Osteoblast (primary cell): ENCODE measurements around the gene LRRN3. TPM values are rescaled to one million over a fixed set of nuclear protein-coding genes. Genes with fewer than 3 reads are reported as not detected.

Experiments
- DNase-seq: peaks from one replicate; pipeline ENCODE4 v3.0.0; 2011; ENCODE audit warnings: low spot score, mixed read lengths; ENCODE audit not compliant: insufficient read length; ENCODE audit errors: missing footprints
- H2AFZ ChIP-seq: 2 replicates; pipeline ENCODE4 v1.6.0; 2011; ENCODE audit warnings: mild to moderate bottlenecking, low read length
- H3K27ac ChIP-seq: 2 replicates; pipeline ENCODE4 v1.5.1; 2011; ENCODE audit warnings: mild to moderate bottlenecking, low read depth, low read length, moderate library complexity
- H3K27me3 ChIP-seq: 2 replicates; pipeline ENCODE4 v1.6.0; 2012; ENCODE audit warnings: mild to moderate bottlenecking, control low read depth, inconsistent platforms, low read length, moderate library complexity; ENCODE audit not compliant: insufficient read depth
- H3K36me3 ChIP-seq: 2 replicates; pipeline ENCODE4 v1.5.1; 2011; ENCODE audit warnings: mild to moderate bottlenecking, low read length, control low read depth, moderate library complexity; ENCODE audit not compliant: insufficient read depth
- H3K4me1 ChIP-seq: 2 replicates; pipeline ENCODE4 v1.5.1; 2011; ENCODE audit warnings: mild to moderate bottlenecking, low read length, control low read depth, moderate library complexity; ENCODE audit not compliant: insufficient read depth
- H3K4me2 ChIP-seq: 2 replicates; pipeline ENCODE4 v1.6.0; 2011; ENCODE audit warnings: mild to moderate bottlenecking, low read length; ENCODE audit not compliant: insufficient read depth
- H3K4me3 ChIP-seq: fragments of 200-600 bp; sonication (generic); 3 replicates; pipeline ENCODE4 v1.5.1; 2012; ENCODE audit warnings: mild to moderate bottlenecking, low read length, inconsistent platforms; ENCODE audit not compliant: insufficient read depth
- H3K79me2 ChIP-seq: 2 replicates; pipeline ENCODE4 v1.6.0; 2012; ENCODE audit warnings: mild to moderate bottlenecking, low read length, control low read depth, inconsistent platforms; ENCODE audit not compliant: insufficient read depth
- H3K9me3 ChIP-seq: 2 replicates; pipeline ENCODE4 v1.5.1; 2011; ENCODE audit warnings: low read depth, low read length, control low read depth
- H4K20me1 ChIP-seq: 2 replicates; pipeline ENCODE4 v1.6.0; 2012; ENCODE audit warnings: mild to moderate bottlenecking, low read length, control low read depth; ENCODE audit not compliant: insufficient read depth
- total RNA-seq: library from RNA; depleted of rRNA; stranded (reverse); fragments of >200 nt; gene quantifications from 2 replicates; pipeline ENCODE4 v1.2.3, GENCODE V29; 2012
- TF ChIP-seq, protein P1 (sequence below): IDR thresholded peaks from 2 replicates; pipeline ENCODE4 v1.5.1; 2011; ENCODE audit warnings: mild to moderate bottlenecking, low read depth, low read length, moderate library complexity; ENCODE audit errors: extremely low read depth

The LRRN3 gene
- total RNA-seq, 1 donor: 2.2 TPM

DNA sequence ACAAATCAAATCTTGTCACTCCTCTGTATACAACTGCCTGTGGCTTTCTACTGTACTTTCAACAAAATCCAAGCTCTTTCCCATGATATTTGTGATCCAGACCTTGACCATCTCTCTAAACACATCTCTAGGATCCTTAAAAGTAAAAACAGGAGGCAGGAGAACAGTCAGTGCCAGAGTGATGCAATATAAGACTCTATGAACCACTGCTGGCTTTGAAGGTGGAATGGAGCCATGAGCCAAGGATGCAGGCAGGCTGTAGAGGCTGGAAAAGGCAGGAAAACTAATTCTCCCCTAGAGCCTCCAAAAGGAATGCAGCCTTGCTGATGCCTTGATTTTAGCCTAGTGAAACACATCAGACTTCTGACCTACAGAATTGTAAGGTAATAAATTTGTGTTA is 45.5 kb upstream of the LRRN3 start:
- no peak overlapping the region for H3K27ac ChIP-seq
- H3K9me3 ChIP-seq: no peaks in the 10 kb centered on the region
- H2AFZ ChIP-seq: no peak overlapping the region
- no peaks in the 10 kb centered on the region for H4K20me1 ChIP-seq
- H3K4me3 ChIP-seq: no peak overlapping the region
- H3K79me2 ChIP-seq: no peaks in the 10 kb centered on the region
- DNase-seq: no peak
- no peak overlapping the region for H3K4me2 ChIP-seq
- TF ChIP-seq, protein P1, sequence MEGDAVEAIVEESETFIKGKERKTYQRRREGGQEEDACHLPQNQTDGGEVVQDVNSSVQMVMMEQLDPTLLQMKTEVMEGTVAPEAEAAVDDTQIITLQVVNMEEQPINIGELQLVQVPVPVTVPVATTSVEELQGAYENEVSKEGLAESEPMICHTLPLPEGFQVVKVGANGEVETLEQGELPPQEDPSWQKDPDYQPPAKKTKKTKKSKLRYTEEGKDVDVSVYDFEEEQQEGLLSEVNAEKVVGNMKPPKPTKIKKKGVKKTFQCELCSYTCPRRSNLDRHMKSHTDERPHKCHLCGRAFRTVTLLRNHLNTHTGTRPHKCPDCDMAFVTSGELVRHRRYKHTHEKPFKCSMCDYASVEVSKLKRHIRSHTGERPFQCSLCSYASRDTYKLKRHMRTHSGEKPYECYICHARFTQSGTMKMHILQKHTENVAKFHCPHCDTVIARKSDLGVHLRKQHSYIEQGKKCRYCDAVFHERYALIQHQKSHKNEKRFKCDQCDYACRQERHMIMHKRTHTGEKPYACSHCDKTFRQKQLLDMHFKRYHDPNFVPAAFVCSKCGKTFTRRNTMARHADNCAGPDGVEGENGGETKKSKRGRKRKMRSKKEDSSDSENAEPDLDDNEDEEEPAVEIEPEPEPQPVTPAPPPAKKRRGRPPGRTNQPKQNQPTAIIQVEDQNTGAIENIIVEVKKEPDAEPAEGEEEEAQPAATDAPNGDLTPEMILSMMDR: no peak
- H3K27me3 ChIP-seq: no peaks in the 10 kb centered on the region
- H3K36me3 ChIP-seq: no peaks in the 10 kb centered on the region
- no peaks in the 10 kb centered on the region for H3K4me1 ChIP-seq

DNA sequence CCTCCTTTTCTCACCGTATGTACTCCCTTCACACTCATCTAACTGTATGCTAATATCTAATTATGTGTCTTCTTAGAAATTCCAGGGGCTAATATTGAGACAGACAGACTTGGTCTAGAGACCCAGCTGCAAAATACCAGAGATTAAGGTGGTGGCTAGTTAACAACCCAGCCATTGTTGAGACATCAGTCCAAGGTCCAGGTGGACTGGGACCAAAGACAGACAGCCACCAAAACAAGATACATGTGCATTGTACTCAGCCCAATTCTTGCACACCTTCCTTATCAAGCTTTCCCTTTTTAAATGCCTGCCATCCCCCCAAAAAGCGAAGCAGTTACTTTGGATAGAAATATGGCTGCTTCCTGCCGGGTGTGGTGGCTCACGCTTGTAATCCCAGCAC is 43.3 kb upstream of the LRRN3 start:
- DNase-seq: no peak
- no peak overlapping the region for H3K4me2 ChIP-seq
- no peaks in the 10 kb centered on the region for H3K36me3 ChIP-seq
- H2AFZ ChIP-seq: no peak overlapping the region
- no peaks in the 10 kb centered on the region for H3K27me3 ChIP-seq
- H3K79me2 ChIP-seq: no peaks in the 10 kb centered on the region
- H3K4me3 ChIP-seq: no peak overlapping the region
- H3K4me1 ChIP-seq: no peaks in the 10 kb centered on the region
- H3K27ac ChIP-seq: no peak overlapping the region
- TF ChIP-seq, protein P1: no peak
- H3K9me3 ChIP-seq: no peaks in the 10 kb centered on the region
- no peaks in the 10 kb centered on the region for H4K20me1 ChIP-seq

DNA sequence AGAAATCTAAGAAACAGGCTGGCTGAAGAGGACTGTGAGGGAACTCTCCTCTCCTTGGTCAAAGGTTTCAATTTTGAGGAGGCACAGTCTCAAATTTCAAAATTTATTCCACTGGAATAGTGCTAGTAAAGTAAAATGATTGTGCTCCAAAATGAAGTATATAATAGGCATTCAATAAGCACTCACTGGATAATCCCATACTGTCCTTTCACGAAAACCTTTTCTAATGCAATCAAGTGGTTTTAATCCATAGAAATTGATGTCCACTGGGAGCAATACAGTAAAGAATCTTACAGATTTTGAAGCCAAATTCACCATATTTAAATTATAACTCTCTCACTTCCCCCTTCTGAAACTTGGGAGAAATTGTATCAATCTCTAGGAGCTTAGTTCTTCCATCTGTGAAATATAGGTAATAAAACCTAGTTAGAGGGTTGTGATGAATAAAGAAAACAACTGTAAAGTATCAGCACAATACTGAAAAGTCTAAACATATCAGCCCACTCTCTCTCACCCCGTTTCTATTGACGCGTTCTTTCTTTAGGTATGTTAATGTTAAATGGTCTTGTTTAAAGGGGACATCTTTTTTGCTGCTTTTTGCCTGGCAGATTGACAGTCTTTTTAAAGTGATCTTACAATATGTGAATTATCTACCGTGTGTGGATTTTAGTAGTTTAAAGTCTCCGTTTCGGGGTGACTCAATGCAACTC is 40.8 kb upstream of the LRRN3 start:
- DNase-seq: peak; percentile 22
- no peaks in the 10 kb centered on the region for H3K4me1 ChIP-seq
- no peak overlapping the region for H2AFZ ChIP-seq
- H3K36me3 ChIP-seq: no peaks in the 10 kb centered on the region
- no peaks in the 10 kb centered on the region for H4K20me1 ChIP-seq
- no peaks in the 10 kb centered on the region for H3K9me3 ChIP-seq
- H3K4me2 ChIP-seq: no peak overlapping the region
- no peaks in the 10 kb centered on the region for H3K79me2 ChIP-seq
- no peak overlapping the region for H3K27ac ChIP-seq
- H3K27me3 ChIP-seq: no peaks in the 10 kb centered on the region
- TF ChIP-seq, protein P1: no peak
- no peak overlapping the region for H3K4me3 ChIP-seq

DNA sequence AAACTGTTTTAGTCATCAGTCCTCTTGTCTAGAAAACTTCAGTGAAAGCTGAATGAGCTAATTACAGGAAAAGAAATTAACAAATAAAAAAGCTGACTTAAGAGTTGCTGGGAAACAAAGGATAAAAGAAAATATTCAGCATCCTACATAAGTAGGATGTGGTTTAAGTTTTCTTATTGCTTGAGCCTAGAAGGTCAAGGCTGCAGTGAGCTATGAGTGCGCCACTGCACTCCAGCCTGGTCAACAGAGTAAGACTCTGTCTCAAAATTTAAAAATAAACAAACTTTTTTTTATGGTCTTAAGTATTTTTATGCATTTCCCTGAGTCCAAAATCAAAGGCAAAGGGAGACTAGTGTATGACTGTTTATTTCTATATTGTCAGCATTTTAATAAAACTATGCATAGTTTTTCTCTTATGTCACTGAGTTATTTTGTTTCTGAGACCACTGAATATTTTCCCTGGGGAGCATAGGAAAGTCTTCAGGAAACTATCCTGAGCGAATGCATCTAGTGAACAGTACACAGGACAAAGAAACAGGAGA is 40.0 kb upstream of the LRRN3 start:
- no peaks in the 10 kb centered on the region for H3K36me3 ChIP-seq
- DNase-seq: no peak
- no peaks in the 10 kb centered on the region for H3K27me3 ChIP-seq
- H3K27ac ChIP-seq: no peak overlapping the region
- no peaks in the 10 kb centered on the region for H3K79me2 ChIP-seq
- H4K20me1 ChIP-seq: no peaks in the 10 kb centered on the region
- H3K4me2 ChIP-seq: no peak overlapping the region
- TF ChIP-seq, protein P1: no peak
- H2AFZ ChIP-seq: no peak overlapping the region
- no peaks in the 10 kb centered on the region for H3K9me3 ChIP-seq
- H3K4me3 ChIP-seq: no peak overlapping the region
- H3K4me1 ChIP-seq: no peaks in the 10 kb centered on the region
